ENCODE measurements around the gene THBD.

The THBD gene

DNA sequence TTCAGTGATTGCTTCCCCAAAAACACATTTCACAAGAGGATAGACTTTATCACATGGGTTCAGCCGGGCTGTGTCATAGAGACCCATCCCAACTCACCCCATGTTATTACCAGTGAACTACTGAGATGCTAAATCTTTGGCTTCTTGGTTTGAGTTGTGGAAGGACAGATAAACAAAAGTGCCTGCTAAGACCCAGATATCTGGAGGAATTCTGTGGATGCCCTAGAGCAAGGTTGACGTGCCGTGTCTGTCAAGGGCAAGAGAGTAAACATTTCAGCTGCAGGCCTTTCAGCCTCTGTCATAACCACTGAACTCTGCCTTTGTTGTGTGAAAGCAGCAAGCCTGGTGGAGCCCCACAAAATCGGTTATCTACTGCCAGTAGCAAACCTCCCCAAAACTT, 11.2 kb upstream of the THBD start:
- DNase-seq = no peak
- TF ChIP-seq, protein P1, sequence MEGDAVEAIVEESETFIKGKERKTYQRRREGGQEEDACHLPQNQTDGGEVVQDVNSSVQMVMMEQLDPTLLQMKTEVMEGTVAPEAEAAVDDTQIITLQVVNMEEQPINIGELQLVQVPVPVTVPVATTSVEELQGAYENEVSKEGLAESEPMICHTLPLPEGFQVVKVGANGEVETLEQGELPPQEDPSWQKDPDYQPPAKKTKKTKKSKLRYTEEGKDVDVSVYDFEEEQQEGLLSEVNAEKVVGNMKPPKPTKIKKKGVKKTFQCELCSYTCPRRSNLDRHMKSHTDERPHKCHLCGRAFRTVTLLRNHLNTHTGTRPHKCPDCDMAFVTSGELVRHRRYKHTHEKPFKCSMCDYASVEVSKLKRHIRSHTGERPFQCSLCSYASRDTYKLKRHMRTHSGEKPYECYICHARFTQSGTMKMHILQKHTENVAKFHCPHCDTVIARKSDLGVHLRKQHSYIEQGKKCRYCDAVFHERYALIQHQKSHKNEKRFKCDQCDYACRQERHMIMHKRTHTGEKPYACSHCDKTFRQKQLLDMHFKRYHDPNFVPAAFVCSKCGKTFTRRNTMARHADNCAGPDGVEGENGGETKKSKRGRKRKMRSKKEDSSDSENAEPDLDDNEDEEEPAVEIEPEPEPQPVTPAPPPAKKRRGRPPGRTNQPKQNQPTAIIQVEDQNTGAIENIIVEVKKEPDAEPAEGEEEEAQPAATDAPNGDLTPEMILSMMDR (IDR thresholded peaks at IDR 0.05; ENCODE audit: low read length) = no peak
- TF ChIP-seq EZH2phosphoT487 (IDR thresholded peaks at IDR 0.05; ENCODE audit: low read length) (no peak), EZH2 (optimal IDR thresholded peaks at IDR 0.05; ENCODE audit: low read depth, low read length) (no peak)
- no peak overlapping the region for H3K4me2 ChIP-seq (ENCODE audit: low read depth, low read length)

DNA sequence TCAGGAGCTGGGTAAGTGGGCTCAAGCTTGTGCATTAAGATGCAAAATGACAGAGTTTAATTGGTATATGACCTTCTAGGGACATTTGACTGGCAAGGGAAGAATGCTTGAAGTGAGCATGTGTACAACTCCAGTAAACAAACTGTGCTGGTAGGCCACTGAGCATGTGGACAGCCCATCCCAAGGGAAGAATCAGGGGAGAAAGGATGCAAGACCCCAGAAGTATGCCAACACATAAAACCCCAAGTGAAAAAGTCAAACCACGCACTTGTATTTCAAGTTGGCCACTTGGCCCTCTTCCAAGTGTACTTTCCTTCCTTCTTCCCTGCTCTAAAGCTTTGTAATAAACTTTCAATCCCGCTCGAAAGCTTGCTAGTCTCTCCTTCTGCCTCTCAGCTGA, 10.4 kb upstream of the THBD start:
- no peak for DNase-seq
- H3K9me2 ChIP-seq (replicated peaks; ENCODE audit: insufficient read depth, low read length) = no peaks in the 10 kb centered on the region
- TF ChIP-seq EZH2phosphoT487 (IDR thresholded peaks at IDR 0.05; ENCODE audit: low read length) (no peak), EZH2 (optimal IDR thresholded peaks at IDR 0.05; ENCODE audit: low read depth, low read length) (no peak)
- TF ChIP-seq, protein P1 (IDR thresholded peaks at IDR 0.05; ENCODE audit: low read length) = no peak

More for the DNA sequence above, 11.2 kb upstream of the THBD start:
- no peak overlapping the region for H2AFZ ChIP-seq (ENCODE audit: low read length)
- H3K9me2 ChIP-seq (replicated peaks; ENCODE audit: insufficient read depth, low read length) = no peaks in the 10 kb centered on the region
- no peaks in the 10 kb centered on the region for H3K4me1 ChIP-seq (ENCODE audit: low read length)
- H4K20me1 ChIP-seq (ENCODE audit: insufficient read depth, low read length) = no peaks in the 10 kb centered on the region
- H3K9ac ChIP-seq (ENCODE audit: low read length) = no peak overlapping the region
- no peak overlapping the region for H3K27ac ChIP-seq (ENCODE audit: low read length)
- H3F3A ChIP-seq (ENCODE audit: insufficient read depth, low read length) = no peaks in the 10 kb centered on the region
- H3K79me2 ChIP-seq (ENCODE audit: low read length) = no peaks in the 10 kb centered on the region
- no peaks in the 10 kb centered on the region for H3K27me3 ChIP-seq (replicated peaks; ENCODE audit: insufficient read depth, low read length)
- H3K4me3 ChIP-seq (ENCODE audit: low read length) = no peak overlapping the region
- H3K9me3 ChIP-seq (replicated peaks; ENCODE audit: insufficient read depth, low read length) = no peaks in the 10 kb centered on the region
- H3K36me3 ChIP-seq (replicated peaks; ENCODE audit: insufficient read depth, low read length) = no peaks in the 10 kb centered on the region

DNA sequence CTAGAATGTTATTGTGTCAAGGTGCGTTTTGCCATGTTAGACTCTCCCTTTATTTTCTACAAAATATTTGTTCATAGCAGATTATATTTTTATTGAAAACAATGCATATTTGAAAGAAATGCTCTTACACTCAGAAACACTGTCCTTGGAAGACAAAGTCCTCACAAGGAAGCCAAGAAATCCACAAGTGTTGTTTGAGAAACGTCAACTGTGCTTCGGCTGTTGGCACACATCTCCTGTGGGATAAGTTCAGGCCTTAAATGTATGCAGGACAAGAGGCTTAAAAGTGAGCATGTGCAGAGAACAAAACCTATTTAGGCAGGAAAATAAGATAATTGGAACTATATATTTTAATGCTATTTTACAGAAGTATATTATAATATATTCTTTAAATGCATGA, 9.5 kb upstream of the THBD start:
- Histone ChIP-seq H4K20me1 (ENCODE audit: insufficient read depth, low read length) (no peaks in the 10 kb centered on the region), H2AFZ (ENCODE audit: low read length) (no peak overlapping the region), H3K4me3 (ENCODE audit: low read length) (no peak overlapping the region), H3K27ac (ENCODE audit: low read length) (no peak overlapping the region), H3K79me2 (ENCODE audit: low read length) (no peaks in the 10 kb centered on the region), H3K9me3 (replicated peaks; ENCODE audit: insufficient read depth, low read length) (no peaks in the 10 kb centered on the region), H3K4me1 (ENCODE audit: low read length) (no peaks in the 10 kb centered on the region), H3K9me2 (replicated peaks; ENCODE audit: insufficient read depth, low read length) (no peaks in the 10 kb centered on the region), H3K9ac (ENCODE audit: low read length) (no peak overlapping the region), H3K27me3 (replicated peaks; ENCODE audit: insufficient read depth, low read length) (no peaks in the 10 kb centered on the region), H3K4me2 (ENCODE audit: low read depth, low read length) (no peak overlapping the region), H3K36me3 (replicated peaks; ENCODE audit: insufficient read depth, low read length) (no peaks in the 10 kb centered on the region), H3F3A (ENCODE audit: insufficient read depth, low read length) (no peaks in the 10 kb centered on the region)
- TF ChIP-seq, protein P1 (IDR thresholded peaks at IDR 0.05; ENCODE audit: low read length) = no peak
- TF ChIP-seq EZH2phosphoT487 (IDR thresholded peaks at IDR 0.05; ENCODE audit: low read length) (no peak), EZH2 (optimal IDR thresholded peaks at IDR 0.05; ENCODE audit: low read depth, low read length) (no peak)
- DNase-seq = no peak

More for the DNA sequence above, 10.4 kb upstream of the THBD start:
- Histone ChIP-seq H4K20me1 (ENCODE audit: insufficient read depth, low read length) (no peaks in the 10 kb centered on the region), H3K4me2 (ENCODE audit: low read depth, low read length) (no peak overlapping the region), H3K79me2 (ENCODE audit: low read length) (no peaks in the 10 kb centered on the region), H3K9me3 (replicated peaks; ENCODE audit: insufficient read depth, low read length) (no peaks in the 10 kb centered on the region), H3K4me3 (ENCODE audit: low read length) (no peak overlapping the region), H2AFZ (ENCODE audit: low read length) (no peak overlapping the region), H3K36me3 (replicated peaks; ENCODE audit: insufficient read depth, low read length) (no peaks in the 10 kb centered on the region), H3K27me3 (replicated peaks; ENCODE audit: insufficient read depth, low read length) (no peaks in the 10 kb centered on the region), H3K27ac (ENCODE audit: low read length) (no peak overlapping the region), H3F3A (ENCODE audit: insufficient read depth, low read length) (no peaks in the 10 kb centered on the region), H3K4me1 (ENCODE audit: low read length) (no peaks in the 10 kb centered on the region), H3K9ac (ENCODE audit: low read length) (no peak overlapping the region)
